GM12801 (cell line): Measurements from ENCODE around the gene PRKG1.

Source experiments
- TF ChIP-seq, protein P1 (sequence below): IDR thresholded peaks from one replicate; pipeline ENCODE4 v1.5.1; 2011; ENCODE audit warnings: control low read depth; ENCODE audit not compliant: insufficient read length; ENCODE audit errors: extremely low read depth

The PRKG1 gene

DNA sequence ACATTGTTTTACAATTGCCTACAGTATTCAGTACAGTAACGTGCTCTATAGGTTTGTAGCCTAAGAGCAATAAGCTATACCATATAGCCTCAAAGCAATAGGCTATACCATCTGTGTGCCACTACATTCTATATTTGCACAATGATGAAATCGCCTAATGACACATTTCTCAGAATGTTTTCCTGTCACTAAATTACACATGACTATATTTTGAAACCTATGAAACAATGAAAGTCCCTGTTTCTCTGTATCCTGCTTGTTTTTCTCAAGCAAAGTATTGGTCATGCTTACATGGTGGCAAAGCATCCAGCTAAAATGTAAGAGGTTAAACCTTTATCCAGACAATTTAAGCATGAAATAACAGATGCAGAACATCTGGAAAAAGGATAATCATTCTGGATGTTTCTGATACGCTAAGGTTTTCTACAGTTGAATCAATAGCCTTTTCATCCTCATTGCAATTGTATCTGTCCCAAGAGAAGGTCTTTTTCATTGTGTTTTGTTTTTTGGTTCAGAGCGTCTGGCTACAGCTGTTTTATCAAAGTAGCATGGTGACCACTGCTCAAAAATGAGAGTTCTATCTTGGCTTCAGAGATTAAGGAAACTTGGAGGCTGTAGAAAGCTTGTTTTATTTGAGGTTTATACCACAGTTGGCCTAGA is 543.4 kb downstream of the PRKG1 start:
- TF ChIP-seq, protein P1, sequence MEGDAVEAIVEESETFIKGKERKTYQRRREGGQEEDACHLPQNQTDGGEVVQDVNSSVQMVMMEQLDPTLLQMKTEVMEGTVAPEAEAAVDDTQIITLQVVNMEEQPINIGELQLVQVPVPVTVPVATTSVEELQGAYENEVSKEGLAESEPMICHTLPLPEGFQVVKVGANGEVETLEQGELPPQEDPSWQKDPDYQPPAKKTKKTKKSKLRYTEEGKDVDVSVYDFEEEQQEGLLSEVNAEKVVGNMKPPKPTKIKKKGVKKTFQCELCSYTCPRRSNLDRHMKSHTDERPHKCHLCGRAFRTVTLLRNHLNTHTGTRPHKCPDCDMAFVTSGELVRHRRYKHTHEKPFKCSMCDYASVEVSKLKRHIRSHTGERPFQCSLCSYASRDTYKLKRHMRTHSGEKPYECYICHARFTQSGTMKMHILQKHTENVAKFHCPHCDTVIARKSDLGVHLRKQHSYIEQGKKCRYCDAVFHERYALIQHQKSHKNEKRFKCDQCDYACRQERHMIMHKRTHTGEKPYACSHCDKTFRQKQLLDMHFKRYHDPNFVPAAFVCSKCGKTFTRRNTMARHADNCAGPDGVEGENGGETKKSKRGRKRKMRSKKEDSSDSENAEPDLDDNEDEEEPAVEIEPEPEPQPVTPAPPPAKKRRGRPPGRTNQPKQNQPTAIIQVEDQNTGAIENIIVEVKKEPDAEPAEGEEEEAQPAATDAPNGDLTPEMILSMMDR: no peak

DNA sequence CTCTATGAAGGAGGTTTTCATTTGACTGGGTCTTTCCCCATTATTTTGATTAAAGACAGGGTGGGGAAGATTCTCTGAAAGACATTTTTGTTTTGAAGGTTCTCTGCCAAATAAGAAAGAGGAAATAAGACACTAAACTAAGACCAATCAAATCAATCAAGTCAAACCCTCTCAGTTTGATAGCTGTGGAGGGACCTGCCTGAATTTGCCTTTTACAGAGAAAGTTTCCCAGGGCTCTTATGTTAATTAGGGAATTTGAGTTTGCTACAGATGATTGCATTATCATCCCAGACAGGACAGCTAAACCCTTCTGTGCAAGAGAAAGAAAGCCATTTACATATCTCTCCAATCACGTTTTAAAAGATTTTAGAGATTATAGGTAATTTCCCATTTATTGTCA is 545.1 kb downstream of the PRKG1 start:
- TF ChIP-seq, protein P1: no peak

DNA sequence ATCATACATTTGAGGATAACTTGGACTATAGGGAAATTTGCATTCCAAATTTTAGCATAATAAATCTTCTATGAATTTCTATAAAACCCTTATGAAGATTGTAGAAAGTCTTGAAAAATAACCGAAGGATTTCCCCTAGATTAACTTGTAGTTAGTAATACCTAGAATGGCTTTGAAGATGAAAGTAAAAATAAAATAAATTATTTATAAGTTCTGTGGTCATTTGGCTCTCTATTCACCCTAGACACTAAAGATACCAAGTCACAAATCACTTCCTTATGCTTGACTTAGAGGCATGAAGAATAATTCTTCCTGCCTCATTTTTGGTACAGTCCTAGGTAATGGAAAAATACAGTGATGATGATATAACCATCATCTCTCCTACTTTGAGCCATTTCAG is 545.8 kb downstream of the PRKG1 start:
- TF ChIP-seq, protein P1: no peak

DNA sequence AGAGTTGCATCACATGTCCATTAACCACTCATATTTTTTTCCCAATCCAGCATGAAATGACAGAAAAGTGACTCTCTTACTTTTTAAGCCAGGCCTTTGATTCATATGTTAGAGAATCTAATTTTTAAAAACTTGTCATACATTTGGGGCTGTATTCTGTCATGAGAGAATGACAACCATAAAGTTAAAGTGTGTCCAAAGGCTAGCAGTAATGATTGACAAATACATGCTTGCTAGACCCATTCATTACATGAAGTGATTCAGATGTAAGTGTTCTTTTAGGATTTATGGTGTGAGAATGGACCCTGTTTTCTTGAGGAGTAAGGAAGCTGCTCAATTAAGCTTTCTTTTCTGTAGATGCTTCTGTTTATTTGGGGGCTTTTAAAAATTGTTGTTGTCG is 549.7 kb downstream of the PRKG1 start:
- TF ChIP-seq, protein P1: no peak

DNA sequence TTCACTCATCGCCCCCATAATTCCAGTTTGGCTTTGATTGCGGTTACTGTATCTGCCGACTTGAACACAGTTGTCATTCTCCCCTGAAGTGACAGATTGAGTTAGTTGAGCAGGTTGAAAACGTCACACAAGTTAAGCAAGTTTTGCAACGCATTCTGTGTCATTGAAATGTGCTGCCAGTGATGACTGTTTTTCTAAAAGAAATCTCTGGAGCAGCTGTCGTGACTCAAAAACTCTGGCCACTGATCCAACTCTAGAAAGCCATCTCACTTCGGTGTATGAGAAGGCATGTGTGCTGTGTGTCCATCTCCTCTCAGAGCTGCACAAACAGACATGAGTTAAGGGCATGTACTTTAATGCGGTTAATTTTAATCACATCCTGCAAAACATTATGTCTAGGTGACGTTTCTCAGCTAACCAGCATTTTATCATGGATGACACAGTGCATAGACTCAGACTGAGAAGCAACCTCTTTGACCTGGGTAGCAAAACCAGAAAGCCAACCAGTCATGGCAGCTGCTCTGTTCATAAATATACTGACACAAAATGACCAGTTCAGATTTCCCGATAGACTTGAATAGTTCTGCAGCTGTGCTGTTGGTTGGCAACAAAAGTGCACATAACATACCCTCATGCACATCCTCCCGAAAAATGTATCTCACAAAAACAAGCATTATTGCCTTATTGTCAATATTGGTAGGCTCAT is 555.8 kb downstream of the PRKG1 start:
- TF ChIP-seq, protein P1: no peak

DNA sequence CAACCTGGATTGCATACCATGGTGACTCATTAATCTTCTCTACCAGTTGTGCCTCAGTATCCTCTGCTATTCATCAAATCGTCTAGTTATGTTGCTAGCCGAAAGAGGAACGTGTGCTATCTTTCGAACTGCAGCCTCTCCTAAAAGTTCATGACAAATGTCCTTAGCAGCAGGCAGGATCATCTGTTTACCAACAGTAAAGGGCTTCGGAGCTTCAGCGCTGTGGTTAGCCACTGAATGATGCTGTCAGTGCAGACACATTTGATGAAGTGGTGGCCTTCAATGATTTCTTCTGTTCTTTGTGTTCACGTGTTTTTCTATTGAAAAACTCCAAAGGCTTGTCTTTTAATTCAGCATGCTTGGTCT is 556.3 kb downstream of the PRKG1 start:
- TF ChIP-seq, protein P1: no peak

DNA sequence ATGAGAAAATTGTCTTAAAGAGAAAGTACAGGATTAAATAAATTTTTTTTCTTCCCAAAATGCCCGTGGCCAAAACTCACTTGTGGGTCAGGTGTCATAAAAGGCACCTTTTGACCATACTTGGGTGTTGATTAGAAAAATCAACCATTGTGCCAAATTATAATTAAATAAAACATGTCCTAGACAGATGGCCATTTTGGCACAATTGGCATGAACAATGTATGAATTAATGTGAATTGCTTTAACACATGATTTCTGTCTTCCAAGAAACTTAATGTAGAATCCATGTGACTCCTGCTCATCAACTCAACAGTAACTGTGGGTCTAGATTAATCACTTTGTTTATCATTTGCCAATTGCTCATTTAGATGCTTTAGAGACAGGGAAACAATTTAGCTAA is 561.1 kb downstream of the PRKG1 start:
- TF ChIP-seq, protein P1: no peak
